ENCODE results near the gene OXNAD1.

DNA sequence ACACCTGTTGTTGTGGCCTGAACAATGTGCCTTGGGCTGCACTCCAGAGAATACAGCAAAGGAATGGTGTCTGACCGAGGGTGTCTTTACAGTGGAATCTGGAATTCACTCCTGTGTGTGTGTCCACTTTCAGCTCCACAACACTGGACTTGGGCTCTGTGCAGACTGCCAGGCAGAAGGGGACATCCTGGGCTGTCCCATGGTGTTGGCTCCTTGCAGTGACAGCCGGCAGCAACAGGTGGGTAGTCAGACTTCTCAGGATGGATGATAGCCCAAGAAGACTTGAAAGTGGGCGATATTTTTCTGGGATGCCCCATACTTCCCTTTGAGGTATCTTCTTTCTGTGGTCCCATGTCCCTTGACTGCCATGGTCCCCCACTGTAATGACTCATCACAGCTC lies 45.2 kb upstream of the OXNAD1 start:
- no peak for TF ChIP-seq EZH2phosphoT487 (IDR thresholded peaks at IDR 0.05; ENCODE audit: insufficient read depth, low read depth)
- TF ChIP-seq EZH2 (IDR thresholded peaks at IDR 0.05; ENCODE audit: insufficient read depth, poor library complexity, severe bottlenecking), result no peak

Data from GM23248 (cell line).